ENCODE data around the gene HYDIN. TPM values are rescaled to one million over a fixed set of nuclear protein-coding genes. Genes with fewer than 3 reads are reported as not detected.
"Not testable (repeated sequence)": the region's sequence is repeated elsewhere in the genome, so short reads cannot be mapped to it uniquely, and the experiment has no call there.

Gene HYDIN
- total RNA-seq, 1 experiment from 2014 or later, result not detected

GRCh38 chr16:71172481-71173207 is 57.9 kb downstream of the HYDIN start:
- Histone ChIP-seq H3K9me3 (ENCODE audit: control insufficient read depth in 1 of 2, insufficient read depth in 1 of 2, low read depth in 1 of 2, low read length in 2 of 2) (no peaks in the 10 kb centered on the region), H3K27ac (ENCODE audit: low read depth, low read length) (no peak overlapping the region), H3K4me3 (replicated peaks in 1 of 2; ENCODE audit: low read depth in 1 of 2, low read length in 2 of 2) (no peak overlapping the region), H3K9ac (ENCODE audit: low read length) (no peak overlapping the region), H3K27me3 (ENCODE audit: insufficient read depth, low read length) (peaks cover 31% of the 10 kb centered on the region), H4K20me1 (ENCODE audit: insufficient read depth) (no peaks in the 10 kb centered on the region), H3K4me2 (ENCODE audit: low read length) (no peak overlapping the region), H3K4me1 (ENCODE audit: control insufficient read depth in 1 of 2, insufficient read depth in 2 of 2, low read length in 2 of 2) (no peaks in the 10 kb centered on the region), H3K36me3 (ENCODE audit: control insufficient read depth in 1 of 2, insufficient read depth in 2 of 2, low read length in 2 of 2) (no peaks in the 10 kb centered on the region), H3K79me2 (ENCODE audit: insufficient read depth, low read length) (no peaks in the 10 kb centered on the region), H2AFZ (ENCODE audit: low read depth, low read length, poor library complexity, severe bottlenecking) (no peak overlapping the region), H3K9me2 (ENCODE audit: insufficient read depth) (no peaks in the 10 kb centered on the region)
- no TSS peak for BruUV-seq (replicated peaks)
- ChIA-PET RAD21 (ENCODE audit: low non-redundant PET in 1 of 2, low total read pairs in 2 of 2, uncharacterized antibody in 2 of 2, unreplicated experiment in 2 of 2) (no interaction called here), POLR2A (no interaction called here), CTCF (no interaction called here)
- TF ChIP-seq POLR2A (IDR thresholded peaks at IDR 0.05; ENCODE audit: borderline replicate concordance, extremely low read depth, insufficient read depth, insufficient read length) (no peak), EGR1 (IDR thresholded peaks at IDR 0.05; ENCODE audit: low read depth) (no peak), CBX3 (IDR thresholded peaks at IDR 0.05; ENCODE audit: low read depth) (no peak), SP1 (IDR thresholded peaks at IDR 0.05; ENCODE audit: low read depth) (no peak), SRF (IDR thresholded peaks at IDR 0.05; ENCODE audit: low read depth) (no peak), SIN3A (IDR thresholded peaks at IDR 0.05; ENCODE audit: low read depth) (no peak), TCF7L2 (IDR thresholded peaks at IDR 0.05; ENCODE audit: borderline replicate concordance, extremely low read depth, insufficient read depth, insufficient read length) (no peak), CEBPB (IDR thresholded peaks at IDR 0.05; ENCODE audit: low read depth) (no peak), ZFX (IDR thresholded peaks at IDR 0.05) (no peak), YY1 (IDR thresholded peaks at IDR 0.05; ENCODE audit: extremely low read depth, insufficient replicate concordance, low read depth, low read length) (no peak), CTCF (IDR thresholded peaks at IDR 0.05 in 2 of 3, conservative IDR thresholded peaks at IDR 0.05 in 1 of 3; ENCODE audit: borderline replicate concordance in 1 of 3, insufficient read depth in 1 of 3, low read depth in 2 of 3, low read length in 2 of 3) (no peak)
- intact Hi-C loops (cut with micrococcal nuclease), result no loop called here
- DNase-seq (ENCODE audit: low read depth, low spot score) (no peak), ATAC-seq (no peak)

DNA sequence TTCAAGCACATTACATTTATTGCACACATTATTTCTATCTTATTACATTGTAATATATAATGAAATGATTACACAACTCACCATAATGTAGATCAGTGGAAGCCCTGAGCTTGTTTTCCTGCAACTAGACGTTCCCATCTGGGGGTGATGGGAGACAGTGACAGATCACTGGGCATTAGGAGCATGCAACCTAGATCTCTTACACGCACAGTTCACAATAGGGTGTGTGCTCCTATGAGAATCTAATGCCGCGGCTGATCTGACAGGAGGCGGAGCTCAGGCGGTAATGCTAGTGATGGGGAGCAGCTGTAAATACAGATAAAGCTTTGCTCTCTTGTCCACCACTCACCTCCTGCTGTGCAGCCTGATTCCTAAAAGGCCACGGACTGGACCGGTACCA is 69.5 kb downstream of the HYDIN start:
- H4K20me1 ChIP-seq (ENCODE audit: insufficient read depth); H3K27ac ChIP-seq (ENCODE audit: low read depth, low read length); H3K9ac ChIP-seq (ENCODE audit: low read length); H3K9me2 ChIP-seq (ENCODE audit: insufficient read depth); H3K4me2 ChIP-seq (ENCODE audit: low read length); RAD21 ChIA-PET (ENCODE audit: low non-redundant PET in 1 of 2, low total read pairs in 2 of 2, uncharacterized antibody in 2 of 2, unreplicated experiment in 2 of 2); BruUV-seq (replicated peaks); POLR2A ChIA-PET; H3K9me3 ChIP-seq (ENCODE audit: control insufficient read depth in 1 of 2, insufficient read depth in 1 of 2, low read depth in 1 of 2, low read length in 2 of 2); H3K79me2 ChIP-seq (ENCODE audit: insufficient read depth, low read length); H3K27me3 ChIP-seq (ENCODE audit: insufficient read depth, low read length); ATAC-seq; H3K4me1 ChIP-seq (ENCODE audit: control insufficient read depth in 1 of 2, insufficient read depth in 2 of 2, low read length in 2 of 2); CTCF ChIA-PET; DNase-seq (ENCODE audit: low read depth, low spot score); H3K36me3 ChIP-seq (ENCODE audit: control insufficient read depth in 1 of 2, insufficient read depth in 2 of 2, low read length in 2 of 2); H3K4me3 ChIP-seq (replicated peaks in 1 of 2; ENCODE audit: low read depth in 1 of 2, low read length in 2 of 2); H2AFZ ChIP-seq (ENCODE audit: low read depth, low read length, poor library complexity, severe bottlenecking); intact Hi-C loops (cut with micrococcal nuclease): not testable (repeated sequence)

DNA sequence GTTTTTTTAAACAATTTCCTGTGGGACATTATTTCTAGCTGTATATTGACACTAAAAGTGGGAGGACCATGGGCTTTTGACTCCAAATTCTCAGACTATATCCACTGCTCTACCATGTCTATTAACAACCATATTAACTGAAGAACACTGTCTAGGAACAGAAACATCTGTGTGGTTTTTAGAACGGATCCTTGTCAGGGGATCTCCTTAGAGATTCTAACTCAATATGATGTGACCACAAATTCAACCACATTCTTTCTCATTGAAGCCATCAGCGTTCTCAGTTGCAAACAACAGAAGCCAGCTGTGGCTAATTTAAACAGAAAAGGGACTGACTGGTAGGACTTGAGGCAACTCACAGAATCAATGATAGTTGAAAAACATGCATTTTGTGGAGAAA is 73.2 kb downstream of the HYDIN start:
- H2AFZ ChIP-seq (ENCODE audit: low read depth, low read length, poor library complexity, severe bottlenecking); POLR2A ChIA-PET; H3K4me1 ChIP-seq (ENCODE audit: control insufficient read depth in 1 of 2, insufficient read depth in 2 of 2, low read length in 2 of 2); H3K27me3 ChIP-seq (ENCODE audit: insufficient read depth, low read length); H3K9me2 ChIP-seq (ENCODE audit: insufficient read depth); BruUV-seq (replicated peaks); ATAC-seq; H3K27ac ChIP-seq (ENCODE audit: low read depth, low read length); H3K9ac ChIP-seq (ENCODE audit: low read length); RAD21 ChIA-PET (ENCODE audit: low non-redundant PET in 1 of 2, low total read pairs in 2 of 2, uncharacterized antibody in 2 of 2, unreplicated experiment in 2 of 2); H3K9me3 ChIP-seq (ENCODE audit: control insufficient read depth in 1 of 2, insufficient read depth in 1 of 2, low read depth in 1 of 2, low read length in 2 of 2); H4K20me1 ChIP-seq (ENCODE audit: insufficient read depth); H3K4me2 ChIP-seq (ENCODE audit: low read length); H3K36me3 ChIP-seq (ENCODE audit: control insufficient read depth in 1 of 2, insufficient read depth in 2 of 2, low read length in 2 of 2); CTCF ChIA-PET; H3K4me3 ChIP-seq (replicated peaks in 1 of 2; ENCODE audit: low read depth in 1 of 2, low read length in 2 of 2); intact Hi-C loops (cut with micrococcal nuclease); H3K79me2 ChIP-seq (ENCODE audit: insufficient read depth, low read length); DNase-seq (ENCODE audit: low read depth, low spot score): not testable (repeated sequence)
